Breast epithelium (tissue), 3 donors: Measurements from ENCODE around the gene CDH13.

ENCODE experiments used
- CTCF ChIP-seq, 3 donors: fragments of 450-650 bp; IDR thresholded peaks; one replicate each; pipeline ENCODE4 v1.5.1; 2016 to 2017; ENCODE audit warnings: antibody characterized with exemption in 3 of 3, mild to moderate bottlenecking in 3 of 3, moderate library complexity in 3 of 3
- POLR2A ChIP-seq: fragments of 450-650 bp; IDR thresholded peaks from one replicate; pipeline ENCODE4 v1.6.1; 2016; ENCODE audit warnings: antibody characterized with exemption, mild to moderate bottlenecking, moderate library complexity
- POLR2AphosphoS5 ChIP-seq, 3 donors: sonication (generic); formaldehyde crosslinking; IDR thresholded peaks; one replicate each; pipeline ENCODE4 v1.6.1; 2017; ENCODE audit warnings: antibody characterized with exemption in 3 of 3

GRCh38 chr16:82848013-82848412 is 221.2 kb downstream of the CDH13 start:
- TF ChIP-seq CTCF (IDR thresholded peaks at IDR 0.05), result no peak
- TF ChIP-seq POLR2A, result no peak
- TF ChIP-seq POLR2AphosphoS5 (IDR thresholded peaks at IDR 0.05), result no peak
